GM23338 (cell line): Measurements from ENCODE around the gene ABCC6. TPM values are rescaled to one million over a fixed set of nuclear protein-coding genes. Genes with fewer than 3 reads are reported as not detected.

Experiments
- ATAC-seq: fragments of 200-7000 bp; cut with Tn5 transposase; 3 replicates; pipeline ENCODE4 v1.9.1; 2020
- DNase-seq: peaks from one replicate; pipeline ENCODE4 v3.0.0-alpha.2; 2015; ENCODE audit warnings: low spot score
- H2AFZ ChIP-seq: fragments of 200-600 bp; sonication (generic); 2 replicates; pipeline ENCODE4 v1.8.0; 2016; ENCODE audit warnings: antibody characterized with exemption, mild to moderate bottlenecking, moderate library complexity
- H3F3A ChIP-seq: fragments of 200-600 bp; sonication (generic); replicated peaks from 2 replicates; pipeline ENCODE4 v1.8.0; 2017; ENCODE audit warnings: antibody characterized with exemption, mixed run types, low read depth
- H3K27ac ChIP-seq: fragments of 200-600 bp; sonication (generic); 2 replicates; pipeline ENCODE4 v1.6.1; 2016; ENCODE audit warnings: low read depth
- H3K27me3 ChIP-seq: fragments of 200-600 bp; sonication (generic); 2 replicates; pipeline ENCODE4 v1.8.0; 2016; ENCODE audit warnings: mild to moderate bottlenecking, mixed run types, moderate library complexity; ENCODE audit not compliant: insufficient read depth
- H3K36me3 ChIP-seq: fragments of 200-600 bp; sonication (generic); 2 replicates; pipeline ENCODE4 v1.8.0; 2016; ENCODE audit warnings: mild to moderate bottlenecking; ENCODE audit not compliant: insufficient read depth
- H3K4me1 ChIP-seq: fragments of 200-600 bp; sonication (generic); 2 replicates; pipeline ENCODE4 v1.8.0; 2016; ENCODE audit warnings: mild to moderate bottlenecking, moderate library complexity; ENCODE audit not compliant: insufficient read depth
- H3K4me2 ChIP-seq: fragments of 200-600 bp; sonication (generic); 2 replicates; pipeline ENCODE4 v1.7.1; 2017; ENCODE audit warnings: mixed run types
- H3K4me3 ChIP-seq: fragments of 200-600 bp; sonication (generic); 2 replicates; pipeline ENCODE4 v1.6.1; 2016; ENCODE audit warnings: mixed run types
- H3K79me2 ChIP-seq: fragments of 200-600 bp; sonication (generic); replicated peaks from 2 replicates; pipeline ENCODE4 v1.8.0; 2017; ENCODE audit warnings: mild to moderate bottlenecking; ENCODE audit not compliant: insufficient read depth
- H3K9me2 ChIP-seq: fragments of 200-600 bp; sonication (generic); 2 replicates; pipeline ENCODE4 v1.8.0; 2017; ENCODE audit not compliant: insufficient read depth
- H4K20me1 ChIP-seq: fragments of 200-600 bp; sonication (generic); replicated peaks from 2 replicates; pipeline ENCODE4 v1.8.0; 2017; ENCODE audit warnings: mild to moderate bottlenecking; ENCODE audit not compliant: insufficient read depth
- H3K27ac Mint-ChIP-seq: 2 replicates; pipeline ENCODE4 v1.8.0; 2020; ENCODE audit warnings: inconsistent platforms, mild to moderate bottlenecking, moderate library complexity, mixed read lengths
- H3K27me3 Mint-ChIP-seq: 3 replicates; pipeline ENCODE4 v1.8.0; 2022; ENCODE audit warnings: low read depth, mild to moderate bottlenecking, moderate library complexity, mixed read lengths, inconsistent platforms; ENCODE audit not compliant: insufficient read depth, poor library complexity
- H3K36me3 Mint-ChIP-seq: 3 replicates; pipeline ENCODE4 v1.8.0; 2021; ENCODE audit warnings: low read depth, mild to moderate bottlenecking, inconsistent platforms, moderate library complexity, mixed read lengths
- H3K4me1 Mint-ChIP-seq: 3 replicates; pipeline ENCODE4 v1.8.0; 2020; ENCODE audit warnings: mild to moderate bottlenecking, inconsistent platforms, mixed read lengths
- H3K4me3 Mint-ChIP-seq: 3 replicates; pipeline ENCODE4 v1.8.0; 2021; ENCODE audit warnings: moderate library complexity, mild to moderate bottlenecking, inconsistent platforms, mixed read lengths
- H3K9me3 Mint-ChIP-seq: 3 replicates; pipeline ENCODE4 v1.8.0; 2020; ENCODE audit warnings: moderate library complexity, mild to moderate bottlenecking, inconsistent platforms, mixed read lengths
- CREB1 ChIP-seq: fragments of 250-450 bp; sonication (Bioruptor Pico); IDR thresholded peaks from 2 replicates; pipeline ENCODE4 v1.5.0; 2020; ENCODE audit warnings: low read depth, mild to moderate bottlenecking, moderate library complexity
- EZH2phosphoT487 ChIP-seq: fragments of 200-600 bp; sonication (generic); IDR thresholded peaks from one replicate; pipeline ENCODE4 v1.8.1; 2018; ENCODE audit warnings: antibody characterized with exemption; ENCODE audit not compliant: unreplicated experiment
- JUNB ChIP-seq: IDR thresholded peaks from one replicate; pipeline ENCODE4 v1.6.1; 2016; ENCODE audit warnings: antibody characterized with exemption; ENCODE audit not compliant: unreplicated experiment
- POLR2AphosphoS5 ChIP-seq: IDR thresholded peaks from 2 replicates; pipeline ENCODE4 v1.6.1; 2016; ENCODE audit warnings: antibody characterized with exemption, low read depth
- STAT1 ChIP-seq: IDR thresholded peaks from one replicate; pipeline ENCODE4 v1.6.1; 2016; ENCODE audit warnings: antibody characterized with exemption; ENCODE audit not compliant: unreplicated experiment
- ZNF114 ChIP-seq: fragments of 250-450 bp; sonication (Bioruptor Pico); IDR thresholded peaks from 2 replicates; pipeline ENCODE4 v1.5.0; 2020; ENCODE audit warnings: mild to moderate bottlenecking, moderate library complexity
- ZNF331 ChIP-seq: fragments of 250-450 bp; sonication (Bioruptor Pico); IDR thresholded peaks from 2 replicates; pipeline ENCODE4 v1.5.0; 2020; ENCODE audit warnings: low read depth, mild to moderate bottlenecking, moderate library complexity
- polyA plus RNA-seq: library from polyadenylated mRNA; unstranded; fragments of >200 nt; fragmentation: Nextera tagmentation; extraction: Ambion mirVana; gene quantifications from 2 replicates; pipeline ENCODE4 v1.2.1, GENCODE V29; 2016
- total RNA-seq: library from RNA; depleted of rRNA; stranded (reverse); fragments of >200 nt; shearing (Covaris generic); gene quantifications from 2 replicates; pipeline ENCODE4 v1.2.3, GENCODE V29; 2014
- TF ChIP-seq, protein P1 (sequence below): IDR thresholded peaks from one replicate; pipeline ENCODE4 v1.6.1; 2018; ENCODE audit warnings: antibody characterized with exemption; ENCODE audit not compliant: unreplicated experiment
- TF ChIP-seq, protein P2 (sequence below), 2 experiments: fragments of 200-600 bp in 1 of 2; sonication (generic) in 1 of 2; conservative IDR thresholded peaks; 2 replicates each; pipeline versions ENCODE4 v1.5.1 to v1.6.1; 2016 to 2017; ENCODE audit warnings: antibody characterized with exemption in 2 of 2, low read depth in 2 of 2, mild to moderate bottlenecking in 2 of 2, moderate library complexity in 1 of 2
- TF ChIP-seq, protein P3 (sequence below): IDR thresholded peaks from 2 replicates; pipeline ENCODE4 v1.6.1; 2016; ENCODE audit warnings: antibody characterized with exemption

Gene ABCC6
- total and polyA plus RNA-seq, 2 experiments from 2014 or later = 0.73 to 2.8 TPM

DNA sequence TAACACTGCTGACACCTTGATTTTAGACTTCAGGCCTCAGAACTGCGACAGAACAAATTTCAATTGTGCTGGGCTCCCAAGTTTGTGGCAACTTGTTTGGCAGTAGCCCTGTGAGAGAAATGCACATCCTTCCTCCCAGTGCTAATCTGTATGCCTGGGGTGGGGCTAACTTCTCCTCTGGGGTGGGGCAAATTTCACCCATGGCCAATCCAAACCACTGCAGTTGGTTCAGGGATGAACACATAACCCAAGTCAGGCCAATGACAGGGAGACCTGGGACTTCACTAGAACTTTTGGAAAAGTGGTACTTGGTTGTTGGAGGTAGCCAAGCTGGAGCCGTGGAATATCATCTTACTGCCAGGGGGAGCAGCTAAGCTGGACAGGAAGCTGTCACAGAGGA lies 56.3 kb downstream of the ABCC6 start (continued):
- TF ChIP-seq, protein P1, sequence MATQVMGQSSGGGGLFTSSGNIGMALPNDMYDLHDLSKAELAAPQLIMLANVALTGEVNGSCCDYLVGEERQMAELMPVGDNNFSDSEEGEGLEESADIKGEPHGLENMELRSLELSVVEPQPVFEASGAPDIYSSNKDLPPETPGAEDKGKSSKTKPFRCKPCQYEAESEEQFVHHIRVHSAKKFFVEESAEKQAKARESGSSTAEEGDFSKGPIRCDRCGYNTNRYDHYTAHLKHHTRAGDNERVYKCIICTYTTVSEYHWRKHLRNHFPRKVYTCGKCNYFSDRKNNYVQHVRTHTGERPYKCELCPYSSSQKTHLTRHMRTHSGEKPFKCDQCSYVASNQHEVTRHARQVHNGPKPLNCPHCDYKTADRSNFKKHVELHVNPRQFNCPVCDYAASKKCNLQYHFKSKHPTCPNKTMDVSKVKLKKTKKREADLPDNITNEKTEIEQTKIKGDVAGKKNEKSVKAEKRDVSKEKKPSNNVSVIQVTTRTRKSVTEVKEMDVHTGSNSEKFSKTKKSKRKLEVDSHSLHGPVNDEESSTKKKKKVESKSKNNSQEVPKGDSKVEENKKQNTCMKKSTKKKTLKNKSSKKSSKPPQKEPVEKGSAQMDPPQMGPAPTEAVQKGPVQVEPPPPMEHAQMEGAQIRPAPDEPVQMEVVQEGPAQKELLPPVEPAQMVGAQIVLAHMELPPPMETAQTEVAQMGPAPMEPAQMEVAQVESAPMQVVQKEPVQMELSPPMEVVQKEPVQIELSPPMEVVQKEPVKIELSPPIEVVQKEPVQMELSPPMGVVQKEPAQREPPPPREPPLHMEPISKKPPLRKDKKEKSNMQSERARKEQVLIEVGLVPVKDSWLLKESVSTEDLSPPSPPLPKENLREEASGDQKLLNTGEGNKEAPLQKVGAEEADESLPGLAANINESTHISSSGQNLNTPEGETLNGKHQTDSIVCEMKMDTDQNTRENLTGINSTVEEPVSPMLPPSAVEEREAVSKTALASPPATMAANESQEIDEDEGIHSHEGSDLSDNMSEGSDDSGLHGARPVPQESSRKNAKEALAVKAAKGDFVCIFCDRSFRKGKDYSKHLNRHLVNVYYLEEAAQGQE = no peak
- TF ChIP-seq EZH2phosphoT487 = no peak
- no peak for TF ChIP-seq JUNB
- TF ChIP-seq STAT1 = no peak
- TF ChIP-seq ZNF331 (CRISPR knock-in tag) = no peak
- no peak for TF ChIP-seq CREB1 (CRISPR knock-in tag)
- TF ChIP-seq, protein P2, sequence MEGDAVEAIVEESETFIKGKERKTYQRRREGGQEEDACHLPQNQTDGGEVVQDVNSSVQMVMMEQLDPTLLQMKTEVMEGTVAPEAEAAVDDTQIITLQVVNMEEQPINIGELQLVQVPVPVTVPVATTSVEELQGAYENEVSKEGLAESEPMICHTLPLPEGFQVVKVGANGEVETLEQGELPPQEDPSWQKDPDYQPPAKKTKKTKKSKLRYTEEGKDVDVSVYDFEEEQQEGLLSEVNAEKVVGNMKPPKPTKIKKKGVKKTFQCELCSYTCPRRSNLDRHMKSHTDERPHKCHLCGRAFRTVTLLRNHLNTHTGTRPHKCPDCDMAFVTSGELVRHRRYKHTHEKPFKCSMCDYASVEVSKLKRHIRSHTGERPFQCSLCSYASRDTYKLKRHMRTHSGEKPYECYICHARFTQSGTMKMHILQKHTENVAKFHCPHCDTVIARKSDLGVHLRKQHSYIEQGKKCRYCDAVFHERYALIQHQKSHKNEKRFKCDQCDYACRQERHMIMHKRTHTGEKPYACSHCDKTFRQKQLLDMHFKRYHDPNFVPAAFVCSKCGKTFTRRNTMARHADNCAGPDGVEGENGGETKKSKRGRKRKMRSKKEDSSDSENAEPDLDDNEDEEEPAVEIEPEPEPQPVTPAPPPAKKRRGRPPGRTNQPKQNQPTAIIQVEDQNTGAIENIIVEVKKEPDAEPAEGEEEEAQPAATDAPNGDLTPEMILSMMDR (conservative IDR thresholded peaks at IDR 0.05; ENCODE audit: low read depth in 2 of 2) = no peak
- TF ChIP-seq, protein P3, sequence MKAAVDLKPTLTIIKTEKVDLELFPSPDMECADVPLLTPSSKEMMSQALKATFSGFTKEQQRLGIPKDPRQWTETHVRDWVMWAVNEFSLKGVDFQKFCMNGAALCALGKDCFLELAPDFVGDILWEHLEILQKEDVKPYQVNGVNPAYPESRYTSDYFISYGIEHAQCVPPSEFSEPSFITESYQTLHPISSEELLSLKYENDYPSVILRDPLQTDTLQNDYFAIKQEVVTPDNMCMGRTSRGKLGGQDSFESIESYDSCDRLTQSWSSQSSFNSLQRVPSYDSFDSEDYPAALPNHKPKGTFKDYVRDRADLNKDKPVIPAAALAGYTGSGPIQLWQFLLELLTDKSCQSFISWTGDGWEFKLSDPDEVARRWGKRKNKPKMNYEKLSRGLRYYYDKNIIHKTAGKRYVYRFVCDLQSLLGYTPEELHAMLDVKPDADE = no peak

DNA sequence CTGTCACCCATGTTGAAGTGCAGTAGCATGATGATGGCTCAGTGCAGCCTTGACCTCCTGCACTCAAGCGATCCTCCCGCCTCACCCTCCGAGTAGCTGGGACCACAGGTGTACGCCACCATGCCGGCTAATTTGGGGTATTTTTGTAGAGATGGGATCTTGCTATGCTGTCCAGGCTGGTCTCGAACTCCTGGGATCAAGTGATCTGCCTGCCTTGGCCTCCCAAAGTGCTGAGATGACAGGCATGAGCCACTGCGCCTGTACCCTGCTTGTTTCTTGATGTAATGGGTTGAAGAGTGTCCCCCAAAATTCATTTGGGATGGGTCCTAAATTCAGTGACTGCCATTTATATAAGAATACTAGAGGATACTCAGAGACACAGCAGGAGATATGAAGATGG lies 57.2 kb downstream of the ABCC6 start:
- Mint-ChIP-seq H3K4me3 (no peak overlapping the region), H3K9me3 (peaks cover 11% of the 10 kb centered on the region; the same call in 2 of the 3 replicates), H3K36me3 (peaks cover 3% of the 10 kb centered on the region; the same call in 2 of the 3 replicates), H3K4me1 (no peaks in the 10 kb centered on the region), H3K27ac (no peak overlapping the region), H3K27me3 (peaks cover 13% of the 10 kb centered on the region)
- TF ChIP-seq ZNF114 (CRISPR knock-in tag) (no peak), POLR2AphosphoS5 (no peak), CREB1 (CRISPR knock-in tag) (no peak)
- TF ChIP-seq, protein P1 = no peak
- no peak for ATAC-seq
- H3K27ac ChIP-seq = no peak overlapping the region
- H3K27me3 ChIP-seq = no peaks in the 10 kb centered on the region
- H3K36me3 ChIP-seq = no peaks in the 10 kb centered on the region
- no peaks in the 10 kb centered on the region for H3F3A ChIP-seq
- no peak for DNase-seq
- no peak overlapping the region for H3K4me2 ChIP-seq
- H3K4me3 ChIP-seq = no peak overlapping the region
- no peaks in the 10 kb centered on the region for H4K20me1 ChIP-seq
- H3K79me2 ChIP-seq = no peaks in the 10 kb centered on the region
- H2AFZ ChIP-seq = no peak overlapping the region
- H3K4me1 ChIP-seq = no peaks in the 10 kb centered on the region
- H3K9me2 ChIP-seq = no peaks in the 10 kb centered on the region; the same call in 1 of the 2 replicates
